ENCODE measurements around the gene SPTB.
"Not testable (repeated sequence)": the region's sequence is repeated elsewhere in the genome, so short reads cannot be mapped to it uniquely, and the experiment has no call there.

Gene SPTB

DNA sequence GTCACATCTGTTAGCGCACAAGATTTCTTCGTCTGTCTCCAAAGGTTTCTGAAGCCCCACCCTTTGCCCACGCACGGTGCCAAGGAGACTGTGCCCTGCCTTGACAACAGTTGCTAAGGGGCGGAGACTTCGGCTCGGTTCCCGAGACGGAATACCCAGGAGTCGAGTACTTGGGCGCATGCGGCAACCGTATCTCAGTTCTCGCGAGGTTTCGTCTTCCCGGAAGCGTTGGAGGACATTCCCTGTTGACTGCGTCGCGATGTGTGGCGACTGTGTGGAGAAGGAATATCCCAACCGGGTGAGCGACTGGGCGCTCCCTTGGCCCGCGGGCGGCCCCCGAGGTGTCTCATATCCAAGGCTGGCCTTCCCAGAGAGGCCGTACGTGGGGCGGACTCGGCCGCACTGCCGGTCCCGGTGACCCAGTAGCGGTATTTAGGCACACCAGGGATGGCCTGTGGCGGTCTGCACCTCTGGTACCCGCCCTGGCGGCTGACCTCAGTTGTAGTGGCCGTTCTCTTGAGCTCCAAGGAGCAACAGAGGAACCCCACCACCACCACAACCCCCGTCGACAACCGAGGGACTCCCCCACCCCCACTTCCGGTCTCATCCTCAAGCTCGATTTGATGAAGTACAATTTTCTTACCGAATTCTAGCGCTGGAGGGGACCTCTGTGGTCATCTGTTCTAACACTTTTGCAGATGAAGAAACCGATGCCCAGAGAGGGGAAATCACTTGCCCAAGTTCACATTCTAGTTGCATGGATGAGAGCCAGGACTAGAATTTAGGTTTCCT is 34.7 kb upstream of the SPTB start, which contains the start of gene CHURC1:
Gene CHURC1 (plus strand): TSS at position 219 of the 792 bp plus-strand sequence. CDS start 41 bp downstream, at position 260.
- Histone ChIP-seq H3K4me2 (ENCODE audit: low read depth, low read length, poor library complexity, severe bottlenecking) (peak within 1 kb of the TSS; percentile 79), H3K4me3 (ENCODE audit: insufficient read depth, low read length, poor library complexity, severe bottlenecking) (peak within 1 kb of the TSS; percentile 90), H3K9me2 (replicated peaks; ENCODE audit: insufficient read depth, low read length) (no peaks in the 10 kb centered on the region), H3K79me2 (ENCODE audit: insufficient read depth, low read length) (peaks cover 52% of the 10 kb centered on the region), H2AFZ (ENCODE audit: low read depth, low read length, severe bottlenecking) (peak within 1 kb of the TSS; percentile 90), H3K27ac (ENCODE audit: low read depth, low read length) (peak within 1 kb of the TSS; percentile 68), H3F3A (ENCODE audit: insufficient read depth) (peaks cover 5% of the 10 kb centered on the region; the same call in 1 of the 2 replicates), H4K20me1 (ENCODE audit: low read depth, low read length) (no peaks in the 10 kb centered on the region; the same call in 1 of the 2 replicates), H3K27me3 (ENCODE audit: low read length) (no peaks in the 10 kb centered on the region), H3K9me3 (ENCODE audit: insufficient read depth, low read length) (no peaks in the 10 kb centered on the region), H3K9ac (ENCODE audit: low read length) (peak within 1 kb of the TSS; percentile 93), H3K36me3 (ENCODE audit: low read length) (no peaks in the 10 kb centered on the region)
- TF ChIP-seq CTCF (IDR thresholded peaks at IDR 0.05; ENCODE audit: insufficient read depth, low read length, poor library complexity, severe bottlenecking), result no peak
- TF ChIP-seq EZH2phosphoT487 (conservative IDR thresholded peaks at IDR 0.05; ENCODE audit: low read length), result no peak

DNA sequence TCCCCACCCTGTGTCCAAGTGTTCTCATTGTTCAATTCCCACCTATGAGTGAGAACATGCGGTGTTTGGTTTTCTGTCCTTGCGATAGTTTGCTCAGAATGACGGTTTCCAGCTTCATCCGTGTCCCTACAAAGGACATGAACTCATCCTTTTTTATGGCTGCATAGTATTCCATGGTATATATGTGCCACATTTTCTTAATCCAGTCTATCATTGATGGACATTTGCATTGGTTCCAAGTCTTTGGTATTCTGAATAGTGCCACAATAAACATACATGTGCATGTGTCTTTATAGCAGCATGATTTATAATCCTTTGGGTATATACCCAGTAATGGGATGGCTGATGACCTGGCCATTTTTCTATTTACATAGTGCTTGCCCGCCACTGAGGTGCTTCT is 33.8 kb upstream of the SPTB start:
- peak overlapping the region; percentile 93; the same call in 1 of the 2 replicates for H3K9ac ChIP-seq (ENCODE audit: low read length)
- peak overlapping the region; percentile 90 for H3K4me3 ChIP-seq (ENCODE audit: insufficient read depth, low read length, poor library complexity, severe bottlenecking)

DNA sequence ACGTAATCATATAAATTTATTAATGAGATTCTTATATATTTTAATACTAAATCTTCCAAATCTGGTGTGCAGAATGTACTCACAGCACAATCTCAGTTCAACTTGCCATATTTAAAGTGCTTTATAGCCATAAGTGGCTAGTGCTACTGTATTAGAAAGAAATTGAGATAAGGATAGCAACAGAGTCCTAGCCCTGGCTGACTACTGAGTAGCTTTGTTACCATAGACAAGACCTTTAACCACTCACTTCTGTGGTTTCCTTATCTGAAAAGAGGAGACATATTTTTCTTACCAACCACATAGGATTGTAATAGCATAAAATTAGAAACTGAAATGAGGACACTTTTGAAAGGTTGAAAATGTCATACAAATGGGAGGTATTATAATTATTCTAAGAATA is 32.6 kb upstream of the SPTB start:
- peaks cover 30% of the 10 kb centered on the region for H3K79me2 ChIP-seq (ENCODE audit: insufficient read depth, low read length)
- H3K27ac ChIP-seq (ENCODE audit: low read depth, low read length), result no peak overlapping the region
- H2AFZ ChIP-seq (ENCODE audit: low read depth, low read length, severe bottlenecking), result no peak overlapping the region
- no peak overlapping the region for H3K4me2 ChIP-seq (ENCODE audit: low read depth, low read length, poor library complexity, severe bottlenecking)
- H3F3A ChIP-seq (ENCODE audit: insufficient read depth), result no peaks in the 10 kb centered on the region
- no peaks in the 10 kb centered on the region for H3K36me3 ChIP-seq (ENCODE audit: low read length)
- no peaks in the 10 kb centered on the region for H3K9me2 ChIP-seq (replicated peaks; ENCODE audit: insufficient read depth, low read length)
- no peak overlapping the region for H3K9ac ChIP-seq (ENCODE audit: low read length)
- H3K9me3 ChIP-seq (ENCODE audit: insufficient read depth, low read length), result no peaks in the 10 kb centered on the region
- H3K4me3 ChIP-seq (ENCODE audit: insufficient read depth, low read length, poor library complexity, severe bottlenecking), result no peak overlapping the region
- H4K20me1 ChIP-seq (ENCODE audit: low read depth, low read length), result no peaks in the 10 kb centered on the region
- no peaks in the 10 kb centered on the region for H3K27me3 ChIP-seq (ENCODE audit: low read length)
- no peak for TF ChIP-seq CTCF (IDR thresholded peaks at IDR 0.05; ENCODE audit: insufficient read depth, low read length, poor library complexity, severe bottlenecking)
- TF ChIP-seq EZH2phosphoT487 (conservative IDR thresholded peaks at IDR 0.05; ENCODE audit: low read length), result no peak

More for the DNA sequence above, 33.8 kb upstream of the SPTB start:
- not testable (repeated sequence) for H3K36me3 ChIP-seq (ENCODE audit: low read length); H4K20me1 ChIP-seq (ENCODE audit: low read depth, low read length); H3K27ac ChIP-seq (ENCODE audit: low read depth, low read length); H3F3A ChIP-seq (ENCODE audit: insufficient read depth); H3K9me2 ChIP-seq (replicated peaks; ENCODE audit: insufficient read depth, low read length); H3K27me3 ChIP-seq (ENCODE audit: low read length); H3K9me3 ChIP-seq (ENCODE audit: insufficient read depth, low read length)
- H3K4me2 ChIP-seq (ENCODE audit: low read depth, low read length, poor library complexity, severe bottlenecking), result peak overlapping the region; percentile 79
- peaks cover 42% of the 10 kb centered on the region for H3K79me2 ChIP-seq (ENCODE audit: insufficient read depth, low read length)
- peak overlapping the region; percentile 90 for H2AFZ ChIP-seq (ENCODE audit: low read depth, low read length, severe bottlenecking)

GRCh38 chr14:64910847-64911495 is 31.3 kb upstream of the SPTB start:
- no peak overlapping the region for H3K4me3 ChIP-seq (ENCODE audit: insufficient read depth, low read length, poor library complexity, severe bottlenecking)
- H3K27me3 ChIP-seq (ENCODE audit: low read length), result no peaks in the 10 kb centered on the region
- H3K9me2 ChIP-seq (replicated peaks; ENCODE audit: insufficient read depth, low read length), result no peaks in the 10 kb centered on the region
- no peak overlapping the region for H2AFZ ChIP-seq (ENCODE audit: low read depth, low read length, severe bottlenecking)
- H3K79me2 ChIP-seq (ENCODE audit: insufficient read depth, low read length), result peaks cover 17% of the 10 kb centered on the region
- H3F3A ChIP-seq (ENCODE audit: insufficient read depth), result no peaks in the 10 kb centered on the region
- TF ChIP-seq CTCF (IDR thresholded peaks at IDR 0.05; ENCODE audit: insufficient read depth, low read length, poor library complexity, severe bottlenecking) (peak; percentile 29), EZH2phosphoT487 (conservative IDR thresholded peaks at IDR 0.05; ENCODE audit: low read length) (no peak)
- H3K9ac ChIP-seq (ENCODE audit: low read length), result no peak overlapping the region
- no peak overlapping the region for H3K27ac ChIP-seq (ENCODE audit: low read depth, low read length)
- H4K20me1 ChIP-seq (ENCODE audit: low read depth, low read length), result no peaks in the 10 kb centered on the region
- H3K36me3 ChIP-seq (ENCODE audit: low read length), result no peaks in the 10 kb centered on the region
- H3K4me2 ChIP-seq (ENCODE audit: low read depth, low read length, poor library complexity, severe bottlenecking), result no peak overlapping the region
- H3K9me3 ChIP-seq (ENCODE audit: insufficient read depth, low read length), result no peaks in the 10 kb centered on the region

All from SU-DHL-6 (cell line).